Measurements from ENCODE around the gene ADAMTS16.

DNA sequence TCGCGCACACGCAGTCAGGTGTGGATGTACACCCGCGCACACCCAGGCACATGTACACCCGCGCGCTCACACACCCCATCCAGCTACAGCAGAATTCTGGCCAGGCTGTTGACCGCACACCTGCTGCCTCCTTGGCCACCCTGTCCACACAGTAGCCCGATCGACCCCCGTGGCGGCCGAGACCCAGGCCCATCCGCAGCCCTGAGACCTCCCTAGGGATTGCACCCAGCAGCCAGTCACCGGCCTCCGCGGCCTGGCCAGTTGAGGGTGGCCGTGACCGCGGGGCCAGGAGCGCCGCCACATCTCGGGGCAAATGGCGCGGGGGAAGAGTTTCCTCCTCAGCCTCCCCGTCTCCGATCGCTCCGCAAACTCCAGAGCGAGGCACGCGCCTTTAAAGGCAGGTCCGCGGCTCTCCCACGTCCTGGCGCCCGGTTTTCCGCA lies 774 bp upstream of the ADAMTS16 start:
- TF ChIP-seq POLR2A (IDR thresholded peaks at IDR 0.05): no peak
- TF ChIP-seq, protein P1, sequence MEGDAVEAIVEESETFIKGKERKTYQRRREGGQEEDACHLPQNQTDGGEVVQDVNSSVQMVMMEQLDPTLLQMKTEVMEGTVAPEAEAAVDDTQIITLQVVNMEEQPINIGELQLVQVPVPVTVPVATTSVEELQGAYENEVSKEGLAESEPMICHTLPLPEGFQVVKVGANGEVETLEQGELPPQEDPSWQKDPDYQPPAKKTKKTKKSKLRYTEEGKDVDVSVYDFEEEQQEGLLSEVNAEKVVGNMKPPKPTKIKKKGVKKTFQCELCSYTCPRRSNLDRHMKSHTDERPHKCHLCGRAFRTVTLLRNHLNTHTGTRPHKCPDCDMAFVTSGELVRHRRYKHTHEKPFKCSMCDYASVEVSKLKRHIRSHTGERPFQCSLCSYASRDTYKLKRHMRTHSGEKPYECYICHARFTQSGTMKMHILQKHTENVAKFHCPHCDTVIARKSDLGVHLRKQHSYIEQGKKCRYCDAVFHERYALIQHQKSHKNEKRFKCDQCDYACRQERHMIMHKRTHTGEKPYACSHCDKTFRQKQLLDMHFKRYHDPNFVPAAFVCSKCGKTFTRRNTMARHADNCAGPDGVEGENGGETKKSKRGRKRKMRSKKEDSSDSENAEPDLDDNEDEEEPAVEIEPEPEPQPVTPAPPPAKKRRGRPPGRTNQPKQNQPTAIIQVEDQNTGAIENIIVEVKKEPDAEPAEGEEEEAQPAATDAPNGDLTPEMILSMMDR (IDR thresholded peaks at IDR 0.05 in 4 of 5, conservative IDR thresholded peaks at IDR 0.05 in 1 of 5): no peak
